A673 (cell line): ENCODE measurements around the gene MUL1. TPM values are rescaled to one million over a fixed set of nuclear protein-coding genes. Genes with fewer than 3 reads are reported as not detected.

Source experiments
- BruUV-seq: library from RNA; stranded (reverse); fragments of 400-500 nt; replicated peaks from 2 replicates; lab custom pipeline; 2021; lab: Mats Ljungman, UMichigan
- CTCF ChIA-PET: fragments of 300-600 bp; sonication (Branson Sonifier 250); formaldehyde crosslinking; loops from one replicate; lab custom pipeline; 2022; ENCODE audit warnings: antibody characterized with exemption; lab: Charles Lee
- POLR2A ChIA-PET: fragments of 300-600 bp; sonication (Branson Sonifier 250); formaldehyde crosslinking; loops from one replicate; lab custom pipeline; 2022; ENCODE audit warnings: antibody characterized with exemption; ENCODE audit not compliant: low non-redundant PET; lab: Charles Lee
- DNase-seq: peaks from one replicate; pipeline ENCODE4 v3.0.0-alpha.2; 2015; ENCODE audit warnings: low spot score
- H3K27ac ChIP-seq: fragments of 200-600 bp; sonication (generic); 2 replicates; pipeline ENCODE4 v1.5.1; 2016; ENCODE audit warnings: mixed run types, low read depth, mild to moderate bottlenecking, mixed read lengths, antibody characterized with exemption, low read length; ENCODE audit not compliant: poor library complexity, severe bottlenecking
- H3K27me3 ChIP-seq: fragments of 200-600 bp; sonication (generic); replicated peaks from 2 replicates; pipeline ENCODE4 v1.6.1; 2017; ENCODE audit warnings: mixed run types, low read depth, mild to moderate bottlenecking, mixed read lengths, antibody characterized with exemption, low read length; ENCODE audit not compliant: insufficient read depth, poor library complexity
- H3K36me3 ChIP-seq: fragments of 200-600 bp; sonication (generic); 2 replicates; pipeline ENCODE4 v1.6.1; 2016; ENCODE audit warnings: mixed run types, mild to moderate bottlenecking, mixed read lengths, antibody characterized with exemption, low read length; ENCODE audit not compliant: insufficient read depth, poor library complexity, severe bottlenecking
- H3K4me1 ChIP-seq: fragments of 200-600 bp; sonication (generic); 2 replicates; pipeline ENCODE4 v1.6.1; 2017; ENCODE audit warnings: mixed run types, mild to moderate bottlenecking, mixed read lengths, antibody characterized with exemption, low read length; ENCODE audit not compliant: insufficient read depth, poor library complexity, severe bottlenecking
- H3K4me3 ChIP-seq: fragments of 200-600 bp; sonication (generic); 2 replicates; pipeline ENCODE4 v1.5.1; 2016; ENCODE audit warnings: low read depth, mixed run types, mild to moderate bottlenecking, mixed read lengths, low read length; ENCODE audit not compliant: poor library complexity, severe bottlenecking
- H3K9me3 ChIP-seq: fragments of 200-600 bp; sonication (generic); 2 replicates; pipeline ENCODE4 v1.6.1; 2016; ENCODE audit warnings: mixed run types, low read depth, mild to moderate bottlenecking, mixed read lengths, antibody characterized with exemption, low read length; ENCODE audit not compliant: poor library complexity, severe bottlenecking
- CTCF ChIP-seq: fragments of 300-800, 200-600 bp; sonication (generic); conservative IDR thresholded peaks from 2 replicates; pipeline ENCODE4 v1.5.1; 2017; ENCODE audit warnings: low read depth, mild to moderate bottlenecking, antibody characterized with exemption, low read length, moderate library complexity, mixed read lengths
- EZH2 ChIP-seq: fragments of 200-600 bp; sonication (generic); IDR thresholded peaks from 2 replicates; pipeline ENCODE4 v1.6.1; 2017; ENCODE audit warnings: borderline replicate concordance, low read depth, mild to moderate bottlenecking, mixed read lengths, antibody characterized with exemption, low read length; ENCODE audit not compliant: poor library complexity, severe bottlenecking
- intact Hi-C: fragments of 100-400 bp; cut with micrococcal nuclease; formaldehyde crosslinking; loops from one replicate; pipeline ENCODE4 v1.10.0; 2022; ENCODE audit not compliant: unreplicated experiment
- total RNA-seq: library from RNA; stranded (reverse); gene quantifications from 2 replicates; pipeline ENCODE4 v1.2.3, GENCODE V29; 2021

Gene MUL1
- total RNA-seq, 1 experiment from 2014 or later = 21.6 TPM

DNA sequence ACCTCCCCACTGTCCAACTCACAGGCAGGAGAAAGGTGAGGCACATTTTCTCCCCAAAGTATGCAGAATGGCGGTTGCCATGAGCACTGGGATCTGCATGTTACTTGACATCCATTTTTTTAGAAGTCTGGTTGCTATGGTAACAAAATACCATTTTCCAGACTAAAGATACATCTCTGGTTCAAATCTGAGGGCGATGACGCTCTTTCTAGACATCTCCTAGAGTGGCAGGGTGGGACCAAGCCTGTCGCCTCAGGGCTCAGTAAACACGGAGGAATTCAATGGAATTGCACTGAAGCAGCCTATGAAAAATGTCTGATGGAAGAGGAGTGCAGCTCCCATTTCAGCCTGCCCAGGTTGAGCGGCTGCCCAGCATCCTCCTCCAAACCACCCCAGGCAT is 22.9 kb upstream of the MUL1 start:
- H3K36me3 ChIP-seq = no peaks in the 10 kb centered on the region
- DNase-seq = no peak
- BruUV-seq = no TSS peak
- H3K9me3 ChIP-seq = no peaks in the 10 kb centered on the region
- no peak overlapping the region for H3K27ac ChIP-seq
- POLR2A ChIA-PET = no interaction called here
- intact Hi-C loops = no loop called here
- no peak for TF ChIP-seq CTCF
- no peak for TF ChIP-seq EZH2
- H3K27me3 ChIP-seq = peaks cover 81% of the 10 kb centered on the region
- H3K4me3 ChIP-seq = no peak overlapping the region
- H3K4me1 ChIP-seq = no peaks in the 10 kb centered on the region
- CTCF ChIA-PET = no interaction called here

DNA sequence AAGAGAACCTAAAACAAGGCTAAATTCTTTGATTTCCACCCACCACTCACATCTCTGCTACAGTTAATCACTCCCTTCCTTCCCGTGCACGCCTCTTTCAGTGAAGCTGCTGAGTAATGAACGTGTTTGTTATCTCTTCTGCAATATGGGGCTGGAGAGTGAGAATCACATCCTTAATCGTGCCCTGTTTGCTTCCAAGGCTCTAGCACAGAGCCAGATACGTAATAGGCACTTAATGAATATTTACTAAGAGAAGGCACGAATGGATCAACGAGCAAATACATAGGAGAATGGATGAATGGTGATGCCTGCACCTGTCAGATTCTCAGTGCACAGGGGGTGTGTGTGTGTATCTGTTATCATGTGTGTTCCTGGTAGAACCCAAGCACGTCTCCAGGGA is 22.4 kb upstream of the MUL1 start:
- Histone ChIP-seq H3K4me3 (no peak overlapping the region), H3K9me3 (no peaks in the 10 kb centered on the region), H3K4me1 (no peaks in the 10 kb centered on the region), H3K36me3 (no peaks in the 10 kb centered on the region), H3K27ac (no peak overlapping the region), H3K27me3 (peaks cover 77% of the 10 kb centered on the region)
- BruUV-seq = no TSS peak
- intact Hi-C loops = no loop called here
- POLR2A ChIA-PET = no interaction called here
- no peak for TF ChIP-seq CTCF
- TF ChIP-seq EZH2 = no peak
- DNase-seq = no peak
- CTCF ChIA-PET = no interaction called here

- H3K4me1 ChIP-seq = no peaks in the 10 kb centered on the region
- BruUV-seq = no TSS peak
- no peaks in the 10 kb centered on the region for H3K36me3 ChIP-seq
- ChIA-PET POLR2A (no interaction called here), CTCF (interaction anchor here (0.7 kb wide), 1 partner anchor 21 kb away, joined by 4 read pairs; no protein-coding TSS in a partner anchor)
- H3K27me3 ChIP-seq = peaks cover 58% of the 10 kb centered on the region
- no peak for TF ChIP-seq EZH2
- no peak for TF ChIP-seq CTCF
- H3K9me3 ChIP-seq = no peaks in the 10 kb centered on the region
- intact Hi-C loops = no loop called here
- no peak for DNase-seq
- no peak overlapping the region for H3K27ac ChIP-seq
- no peak overlapping the region for H3K4me3 ChIP-seq
These were observed 20.3 kb upstream of the MUL1 start for GRCh38 chr1:20528221-20528620.
